PC-9 (cell line): ENCODE measurements around the gene GIGYF2. TPM values are rescaled to one million over a fixed set of nuclear protein-coding genes. Genes with fewer than 3 reads are reported as not detected.

Experiments
- BruUV-seq: library from RNA; stranded (reverse); fragments of 400-500 nt; replicated peaks from 2 replicates; lab custom pipeline; 2021; lab: Mats Ljungman, UMichigan
- CTCF ChIA-PET: fragments of 300-600 bp; sonication (Branson Sonifier 250); formaldehyde crosslinking; loops from one replicate; lab custom pipeline; 2022; ENCODE audit warnings: antibody characterized with exemption; lab: Charles Lee
- POLR2A ChIA-PET: fragments of 300-600 bp; sonication (Branson Sonifier 250); formaldehyde crosslinking; loops from one replicate; lab custom pipeline; 2022; ENCODE audit warnings: antibody characterized with exemption; ENCODE audit not compliant: unreplicated experiment; lab: Charles Lee
- DNase-seq, 2 experiments: peaks; one replicate each; pipeline versions ENCODE4 v3.0.0 to v3.0.0-alpha.2; 2015 to 2022; ENCODE audit warnings: mixed read lengths in 1 of 2
- H2AFZ ChIP-seq: fragments of 200-600 bp; sonication (generic); 2 replicates; pipeline ENCODE4 v1.8.1; 2017; ENCODE audit warnings: antibody characterized with exemption
- H3F3A ChIP-seq: fragments of 200-600 bp; sonication (generic); 2 replicates; pipeline ENCODE4 v1.8.1; 2017; ENCODE audit warnings: antibody characterized with exemption, mild to moderate bottlenecking, low read depth; ENCODE audit not compliant: insufficient read depth
- H3K27ac ChIP-seq: fragments of 200-600 bp; sonication (generic); 2 replicates; pipeline ENCODE4 v1.6.1; 2016; ENCODE audit warnings: mixed run types
- H3K27me3 ChIP-seq: fragments of 200-600 bp; sonication (generic); 2 replicates; pipeline ENCODE4 v1.6.1; 2016; ENCODE audit warnings: low read depth, mixed run types; ENCODE audit not compliant: insufficient read depth
- H3K36me3 ChIP-seq: fragments of 200-600 bp; sonication (generic); 2 replicates; pipeline ENCODE4 v1.6.1; 2016; ENCODE audit warnings: low read depth, mixed run types
- H3K4me1 ChIP-seq: fragments of 200-600 bp; sonication (generic); replicated peaks from 2 replicates; pipeline ENCODE4 v1.6.1; 2016; ENCODE audit warnings: mixed run types; ENCODE audit not compliant: insufficient read depth
- H3K4me2 ChIP-seq: fragments of 200-600 bp; sonication (generic); 2 replicates; pipeline ENCODE4 v1.6.1; 2017; ENCODE audit warnings: mixed run types
- H3K4me3 ChIP-seq: fragments of 200-600 bp; sonication (generic); 2 replicates; pipeline ENCODE4 v1.6.1; 2016; ENCODE audit warnings: mixed run types
- H3K79me2 ChIP-seq: fragments of 200-600 bp; sonication (generic); 2 replicates; pipeline ENCODE4 v1.6.1; 2017; ENCODE audit warnings: low read depth, mixed run types
- H3K9me2 ChIP-seq: fragments of 200-600 bp; sonication (generic); 2 replicates; pipeline ENCODE4 v1.8.1; 2017; ENCODE audit warnings: mild to moderate bottlenecking; ENCODE audit not compliant: insufficient read depth
- H3K9me3 ChIP-seq: fragments of 200-600 bp; sonication (generic); 2 replicates; pipeline ENCODE4 v1.8.1; 2016; ENCODE audit warnings: low read depth; ENCODE audit not compliant: insufficient read depth
- H4K20me1 ChIP-seq: fragments of 200-600 bp; sonication (generic); 2 replicates; pipeline ENCODE4 v1.8.1; 2017; ENCODE audit not compliant: insufficient read depth
- EZH2 ChIP-seq: fragments of 200-600 bp; sonication (generic); IDR thresholded peaks from 2 replicates; pipeline ENCODE4 v1.8.0; 2017; ENCODE audit warnings: antibody characterized with exemption, low read depth
- intact Hi-C: fragments of 100-400 bp; cut with micrococcal nuclease; formaldehyde crosslinking; loops from one replicate; pipeline ENCODE4 v1.10.0; 2022; ENCODE audit not compliant: unreplicated experiment
- total RNA-seq: library from RNA; stranded (reverse); gene quantifications from 2 replicates; pipeline ENCODE4 v1.2.3, GENCODE V29; 2021
- TF ChIP-seq, protein P1 (sequence below): fragments of 200-600 bp; sonication (generic); conservative IDR thresholded peaks from 2 replicates; pipeline ENCODE4 v1.6.1; 2017; ENCODE audit warnings: mixed run types, antibody characterized with exemption, mild to moderate bottlenecking, moderate library complexity

The GIGYF2 gene
- total RNA-seq, 1 experiment from 2014 or later: 86.4 TPM

DNA sequence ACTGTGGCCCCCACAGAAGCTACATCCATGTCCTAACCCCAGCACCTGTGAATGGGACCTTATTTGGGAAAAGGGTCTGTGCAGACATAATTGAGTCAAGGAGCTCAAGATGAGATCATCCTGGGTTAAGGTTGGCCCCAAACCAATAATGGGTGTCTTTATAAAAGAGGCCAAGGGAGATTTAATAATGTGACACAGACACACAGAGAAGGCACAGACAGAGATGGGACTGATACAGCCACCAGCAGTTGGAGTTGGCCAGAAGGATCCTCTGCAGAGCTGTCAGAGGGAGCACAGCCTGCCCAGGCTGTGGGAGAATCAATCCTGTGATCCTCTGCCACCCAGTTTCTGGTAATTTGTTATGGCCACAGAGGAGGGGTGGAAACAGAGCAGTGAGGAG lies 199.0 kb downstream of the GIGYF2 start:
- DNase-seq: no peak
- ChIA-PET CTCF (no interaction called here), POLR2A (no interaction called here)
- TF ChIP-seq EZH2: no peak
- TF ChIP-seq, protein P1, sequence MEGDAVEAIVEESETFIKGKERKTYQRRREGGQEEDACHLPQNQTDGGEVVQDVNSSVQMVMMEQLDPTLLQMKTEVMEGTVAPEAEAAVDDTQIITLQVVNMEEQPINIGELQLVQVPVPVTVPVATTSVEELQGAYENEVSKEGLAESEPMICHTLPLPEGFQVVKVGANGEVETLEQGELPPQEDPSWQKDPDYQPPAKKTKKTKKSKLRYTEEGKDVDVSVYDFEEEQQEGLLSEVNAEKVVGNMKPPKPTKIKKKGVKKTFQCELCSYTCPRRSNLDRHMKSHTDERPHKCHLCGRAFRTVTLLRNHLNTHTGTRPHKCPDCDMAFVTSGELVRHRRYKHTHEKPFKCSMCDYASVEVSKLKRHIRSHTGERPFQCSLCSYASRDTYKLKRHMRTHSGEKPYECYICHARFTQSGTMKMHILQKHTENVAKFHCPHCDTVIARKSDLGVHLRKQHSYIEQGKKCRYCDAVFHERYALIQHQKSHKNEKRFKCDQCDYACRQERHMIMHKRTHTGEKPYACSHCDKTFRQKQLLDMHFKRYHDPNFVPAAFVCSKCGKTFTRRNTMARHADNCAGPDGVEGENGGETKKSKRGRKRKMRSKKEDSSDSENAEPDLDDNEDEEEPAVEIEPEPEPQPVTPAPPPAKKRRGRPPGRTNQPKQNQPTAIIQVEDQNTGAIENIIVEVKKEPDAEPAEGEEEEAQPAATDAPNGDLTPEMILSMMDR: no peak
- no peak overlapping the region for H3K4me3 ChIP-seq
- intact Hi-C loops: no loop called here
- peaks cover 5% of the 10 kb centered on the region for H3K4me1 ChIP-seq
- H3K27ac ChIP-seq: no peak overlapping the region
- H3K36me3 ChIP-seq: no peaks in the 10 kb centered on the region
- no peaks in the 10 kb centered on the region for H3K9me2 ChIP-seq
- no peaks in the 10 kb centered on the region for H3K79me2 ChIP-seq
- BruUV-seq: no TSS peak
- H3K9me3 ChIP-seq: no peaks in the 10 kb centered on the region
- no peak overlapping the region for H3K4me2 ChIP-seq
- H3F3A ChIP-seq: peaks cover 3% of the 10 kb centered on the region; the same call in 1 of the 2 replicates
- no peak overlapping the region for H2AFZ ChIP-seq
- no peaks in the 10 kb centered on the region for H4K20me1 ChIP-seq
- no peaks in the 10 kb centered on the region for H3K27me3 ChIP-seq

DNA sequence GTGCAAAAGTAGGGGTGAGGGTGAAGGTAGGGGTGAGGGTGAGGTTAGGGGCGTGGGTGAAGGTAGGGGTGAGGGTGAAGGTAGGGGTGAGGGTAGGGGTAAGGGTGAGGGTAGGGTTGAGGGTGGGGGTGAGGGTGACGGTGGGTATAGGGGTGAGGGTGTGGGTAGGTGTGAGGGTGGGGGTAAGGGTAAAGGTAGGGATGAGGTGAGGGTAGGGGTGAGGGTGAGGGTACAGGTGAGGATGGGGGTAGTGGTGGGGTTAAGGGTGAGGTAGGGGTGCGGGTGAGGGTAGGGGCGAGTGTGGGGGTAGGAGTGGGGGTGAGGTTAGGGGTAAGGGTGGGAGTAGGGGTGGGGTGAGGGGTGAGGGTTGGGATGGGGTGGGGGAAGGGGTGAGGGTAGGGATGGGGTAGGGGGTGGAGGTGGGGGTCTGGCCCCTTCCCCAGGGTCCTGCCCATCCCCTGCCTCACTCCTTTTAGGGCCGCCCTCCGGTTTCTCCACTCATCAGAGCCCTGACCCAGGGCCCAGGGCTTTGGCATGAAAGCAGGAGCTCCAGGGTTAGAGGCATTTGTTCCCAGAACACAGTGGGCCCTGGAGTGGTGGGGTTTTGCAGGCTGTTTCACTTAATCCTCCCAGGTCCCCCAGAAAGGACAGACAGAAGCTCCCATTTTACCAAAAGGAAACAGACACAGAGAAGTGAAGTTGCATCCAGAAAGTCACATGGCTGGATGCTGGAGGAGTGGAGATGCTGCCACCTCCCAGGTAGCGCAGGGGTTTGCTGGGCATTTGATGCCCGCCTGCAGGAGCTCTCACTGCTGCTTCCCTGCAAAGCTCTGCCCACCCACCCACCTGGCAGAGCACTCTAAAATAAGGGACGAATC lies 199.8 kb downstream of the GIGYF2 start:
- H3K27ac ChIP-seq: no peak overlapping the region
- BruUV-seq: no TSS peak
- no peak overlapping the region for H2AFZ ChIP-seq
- TF ChIP-seq, protein P1: no peak
- no peak for TF ChIP-seq EZH2
- no peaks in the 10 kb centered on the region for H3K79me2 ChIP-seq
- H3K4me2 ChIP-seq: no peak overlapping the region
- DNase-seq: no peak
- no peaks in the 10 kb centered on the region for H3K27me3 ChIP-seq
- POLR2A ChIA-PET: no interaction called here
- CTCF ChIA-PET: no interaction called here
- H3K4me3 ChIP-seq: no peak overlapping the region
- H3K4me1 ChIP-seq: peaks cover 13% of the 10 kb centered on the region
- no peaks in the 10 kb centered on the region for H3K36me3 ChIP-seq
- no peaks in the 10 kb centered on the region for H3K9me3 ChIP-seq
- H3K9me2 ChIP-seq: no peaks in the 10 kb centered on the region
- intact Hi-C loops: no loop called here
- H4K20me1 ChIP-seq: no peaks in the 10 kb centered on the region
- H3F3A ChIP-seq: peaks cover 12% of the 10 kb centered on the region; the same call in 1 of the 2 replicates

DNA sequence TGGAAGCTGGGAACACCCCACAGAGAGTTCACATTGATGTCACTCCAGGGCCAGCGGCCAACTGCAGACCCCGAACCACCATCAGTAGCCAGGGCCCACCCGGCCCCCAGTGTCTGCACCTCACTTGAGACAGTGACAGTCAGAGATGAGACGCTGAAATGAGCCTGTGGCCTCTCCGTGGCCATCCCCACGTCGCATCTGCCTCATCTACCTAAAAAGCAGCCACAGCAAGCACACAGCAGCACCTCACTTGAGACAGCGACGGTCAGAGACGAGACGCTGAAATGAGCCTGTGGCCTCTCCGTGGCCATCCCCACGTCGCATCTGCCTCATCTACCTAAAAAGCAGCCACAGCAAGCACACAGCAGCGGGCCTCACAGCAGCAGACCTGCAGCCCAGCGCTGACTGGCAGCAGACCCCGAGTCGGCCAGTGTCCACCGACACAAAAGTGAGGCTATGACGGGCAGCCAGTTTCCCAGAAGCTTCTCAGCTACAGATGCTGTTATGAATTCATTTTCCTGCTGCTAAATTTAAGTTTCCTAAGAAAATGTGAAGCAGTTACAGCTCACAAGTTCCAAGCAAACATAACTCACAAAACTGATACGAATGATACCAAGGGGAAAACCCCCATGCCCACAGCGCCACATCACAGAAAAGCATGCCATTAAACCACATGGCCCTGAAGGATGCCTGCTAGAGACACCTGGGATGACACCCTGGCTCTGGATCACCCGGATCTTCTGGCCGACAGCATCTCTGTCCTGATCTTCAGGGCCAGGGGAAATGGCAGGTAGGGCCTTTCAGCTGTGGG lies 200.7 kb downstream of the GIGYF2 start:
- H3K27ac ChIP-seq: no peak overlapping the region
- no peaks in the 10 kb centered on the region for H3K9me3 ChIP-seq
- H3K27me3 ChIP-seq: no peaks in the 10 kb centered on the region
- TF ChIP-seq, protein P1: no peak
- TF ChIP-seq EZH2: no peak
- intact Hi-C loops: no loop called here
- no peak overlapping the region for H3K4me3 ChIP-seq
- H3K4me1 ChIP-seq: peaks cover 22% of the 10 kb centered on the region
- ChIA-PET CTCF (no interaction called here), POLR2A (no interaction called here)
- H3F3A ChIP-seq: peaks cover 20% of the 10 kb centered on the region; the same call in 1 of the 2 replicates
- H2AFZ ChIP-seq: no peak overlapping the region
- no peaks in the 10 kb centered on the region for H4K20me1 ChIP-seq
- BruUV-seq: no TSS peak
- no peaks in the 10 kb centered on the region for H3K79me2 ChIP-seq
- no peaks in the 10 kb centered on the region for H3K9me2 ChIP-seq
- DNase-seq: no peak
- no peak overlapping the region for H3K4me2 ChIP-seq
- no peaks in the 10 kb centered on the region for H3K36me3 ChIP-seq
